COLO668 (cell line): ENCODE measurements around the gene KLHL40.
"Not testable (repeated sequence)": the region's sequence is repeated elsewhere in the genome, so short reads cannot be mapped to it uniquely, and the experiment has no call there.

ENCODE experiments used
- DNase-seq: peaks from one replicate; lab custom pipeline; 2025; ENCODE audit not compliant: unreplicated experiment; lab: John Stamatoyannopoulos, UW

KLHL40 gene

GRCh38 chr3:42717306-42717705 lies 32.0 kb downstream of the KLHL40 start:
- no peak for DNase-seq

GRCh38 chr3:42718338-42718737 lies 33.0 kb downstream of the KLHL40 start:
- no peak for DNase-seq

- no peak for DNase-seq
Measured at GRCh38 chr3:42719002-42719401, 33.7 kb downstream of the KLHL40 start.

GRCh38 chr3:42720126-42720525 lies 34.8 kb downstream of the KLHL40 start:
- no peak for DNase-seq

- no peak for DNase-seq
Measured at GRCh38 chr3:42721690-42722089, 36.4 kb downstream of the KLHL40 start.

GRCh38 chr3:42722442-42722841 lies 37.1 kb downstream of the KLHL40 start:
- not testable (repeated sequence) for DNase-seq

GRCh38 chr3:42723219-42723618 lies 37.9 kb downstream of the KLHL40 start:
- no peak for DNase-seq

GRCh38 chr3:42725454-42725853 lies 40.1 kb downstream of the KLHL40 start:
- DNase-seq: no peak

- DNase-seq: no peak
Measured at GRCh38 chr3:42728056-42728455, 42.7 kb downstream of the KLHL40 start.

GRCh38 chr3:42728668-42729364 lies 43.5 kb downstream of the KLHL40 start:
- DNase-seq: no peak

GRCh38 chr3:42729404-42730145 lies 44.2 kb downstream of the KLHL40 start:
- DNase-seq: no peak

- no peak for DNase-seq
Measured at GRCh38 chr3:42730294-42730693, 45.0 kb downstream of the KLHL40 start.

- no peak for DNase-seq
Measured at GRCh38 chr3:42730706-42731420, 45.5 kb downstream of the KLHL40 start.

GRCh38 chr3:42731476-42732195 lies 46.3 kb downstream of the KLHL40 start:
- no peak for DNase-seq

- no peak for DNase-seq
Measured at GRCh38 chr3:42732196-42732828, 47.0 kb downstream of the KLHL40 start.

- DNase-seq: no peak
Measured at GRCh38 chr3:42732829-42733459, 47.6 kb downstream of the KLHL40 start.

GRCh38 chr3:42733501-42734262 lies 48.3 kb downstream of the KLHL40 start:
- peak; percentile 51 for DNase-seq

- DNase-seq: no peak
Measured at GRCh38 chr3:42734263-42734860, 49.0 kb downstream of the KLHL40 start.

- DNase-seq: no peak
Measured at GRCh38 chr3:42735019-42735418, 49.7 kb downstream of the KLHL40 start.
